Muscle of leg (tissue), 11 donors: ENCODE results near the gene AADACL2. TPM values are rescaled to one million over a fixed set of nuclear protein-coding genes. Genes with fewer than 3 reads are reported as not detected.
"Not testable (repeated sequence)": the region's sequence is repeated elsewhere in the genome, so short reads cannot be mapped to it uniquely, and the experiment has no call there.

Experiments used
- DNase-seq: peaks from one replicate; pipeline ENCODE4 v3.0.0; 2013
- H3K27ac ChIP-seq: one replicate; pipeline ENCODE4 v1.5.1; 2013; ENCODE audit warnings: mild to moderate bottlenecking, low read length, control low read depth
- H3K27me3 ChIP-seq: one replicate; pipeline ENCODE4 v1.6.1; 2013; ENCODE audit warnings: low read length; ENCODE audit not compliant: control insufficient read depth, insufficient read depth
- H3K36me3 ChIP-seq: one replicate; pipeline ENCODE4 v1.6.1; 2013; ENCODE audit warnings: low read length; ENCODE audit not compliant: control insufficient read depth, insufficient read depth
- H3K4me1 ChIP-seq: one replicate; pipeline ENCODE4 v1.6.1; 2013; ENCODE audit warnings: low read length; ENCODE audit not compliant: control insufficient read depth, insufficient read depth
- H3K4me3 ChIP-seq: one replicate; pipeline ENCODE4 v1.5.1; 2013; ENCODE audit warnings: low read length, control low read depth
- H3K9me3 ChIP-seq: replicated peaks from 2 replicates; pipeline ENCODE4 v1.6.1; 2013; ENCODE audit warnings: low read depth, low read length; ENCODE audit not compliant: control insufficient read depth
- WGBS: methylation state at CpG from one replicate; pipeline ENCODE4 v1.1.5; 2013; ENCODE audit warnings: missing lambda C conversion rate; ENCODE audit not compliant: insufficient coverage; 5-methylcytosine and 5-hydroxymethylcytosine counted together
- polyA plus RNA-seq, 8 donors: library from polyadenylated mRNA; unstranded; fragments of 120-200 nt; gene quantifications; one replicate each; pipeline versions ENCODE4 v1.2.1 to v1.2.3, GENCODE V29; 2013; ENCODE audit warnings: inconsistent platforms in 1 of 8, low replicate concordance in 1 of 8; ENCODE audit not compliant: insufficient read length in 8 of 8, insufficient read depth in 1 of 8
- total RNA-seq: library from RNA; stranded (reverse); fragments of 120-200 nt; gene quantifications from one replicate; pipeline ENCODE4 v1.2.4, GENCODE V29; 2013

AADACL2 gene
- total and polyA plus RNA-seq, 9 donors, result 0.30 to 2.5 TPM; not detected in 7

DNA sequence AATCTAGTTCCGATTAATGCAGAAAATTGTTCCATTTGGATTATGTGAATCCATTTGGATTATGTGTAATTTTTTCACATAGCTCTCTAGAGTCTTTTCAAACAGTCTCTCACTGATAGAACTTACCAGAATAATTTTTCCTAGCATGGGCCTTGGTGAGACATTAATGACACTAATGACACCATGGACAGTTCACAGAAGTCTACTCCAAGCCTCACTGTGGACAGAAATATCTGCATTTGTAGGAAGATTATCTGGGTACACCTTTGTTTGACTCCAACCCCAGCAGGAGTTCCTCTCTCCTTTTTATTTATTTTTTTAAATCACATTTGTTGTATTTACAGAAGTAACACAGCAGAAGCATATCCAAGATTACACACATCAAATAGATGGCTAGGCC is 27.9 kb downstream of the AADACL2 start:
- no peaks in the 10 kb centered on the region for H3K4me1 ChIP-seq
- DNase-seq, result no peak
- H3K4me3 ChIP-seq, result no peak overlapping the region
- no peaks in the 10 kb centered on the region for H3K36me3 ChIP-seq
- no peaks in the 10 kb centered on the region for H3K27me3 ChIP-seq
- no peaks in the 10 kb centered on the region for H3K9me3 ChIP-seq
- H3K27ac ChIP-seq, result no peak overlapping the region
- WGBS, result no CpG with 5 or more reads among the region's 1 CpG

- H3K9me3 ChIP-seq, H3K4me3 ChIP-seq, H3K27me3 ChIP-seq, H3K4me1 ChIP-seq, H3K36me3 ChIP-seq, H3K27ac ChIP-seq, DNase-seq: not testable (repeated sequence)
- no CpG with 5 or more reads among the region's 1 CpG for WGBS
Measured at GRCh38 chr3:151764699-151765098, 31.0 kb downstream of the AADACL2 start.

GRCh38 chr3:151765685-151766084 is 32.0 kb downstream of the AADACL2 start:
- Histone ChIP-seq H3K4me3 (no peak overlapping the region), H3K27ac (no peak overlapping the region), H3K4me1 (peaks cover 5% of the 10 kb centered on the region), H3K27me3 (no peaks in the 10 kb centered on the region), H3K36me3 (no peaks in the 10 kb centered on the region), H3K9me3 (no peaks in the 10 kb centered on the region)
- DNase-seq, result no peak

DNA sequence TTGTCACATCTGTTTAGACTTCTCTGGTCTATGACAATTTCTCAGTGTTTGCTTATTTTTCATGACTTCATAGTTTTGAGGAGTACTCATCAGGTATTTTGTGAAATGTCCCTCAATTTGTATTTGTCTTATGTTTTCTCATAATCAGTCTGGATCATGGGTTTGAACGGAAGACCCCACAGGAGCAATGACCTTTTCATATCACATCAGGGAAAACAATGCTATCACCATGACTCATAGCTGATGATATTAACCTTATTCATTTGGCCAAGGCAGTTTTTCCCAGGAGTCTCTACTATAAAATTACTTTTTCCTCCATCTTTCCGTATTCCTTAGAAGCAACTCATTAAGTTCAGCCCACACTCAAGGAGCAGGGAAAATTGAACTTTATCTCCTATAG is 32.7 kb downstream of the AADACL2 start:
- Histone ChIP-seq H3K27ac (no peak overlapping the region), H3K9me3 (no peaks in the 10 kb centered on the region), H3K36me3 (no peaks in the 10 kb centered on the region), H3K4me1 (peaks cover 9% of the 10 kb centered on the region), H3K27me3 (no peaks in the 10 kb centered on the region), H3K4me3 (no peak overlapping the region)
- DNase-seq, result peak; percentile 22
- 33% methylated on average over 1 of the region's 2 CpGs for WGBS

- DNase-seq, result peak; percentile 23
- H3K4me3 ChIP-seq, result no peak overlapping the region
- peak overlapping the region; percentile 17 for H3K27ac ChIP-seq
- no CpG with 5 or more reads among the region's 1 CpG for WGBS
- H3K36me3 ChIP-seq, result no peaks in the 10 kb centered on the region
- peaks cover 13% of the 10 kb centered on the region for H3K4me1 ChIP-seq
- no peaks in the 10 kb centered on the region for H3K27me3 ChIP-seq
- no peaks in the 10 kb centered on the region for H3K9me3 ChIP-seq
Measured at GRCh38 chr3:151768393-151768930, 34.7 kb downstream of the AADACL2 start.

GRCh38 chr3:151769175-151769574 is 35.4 kb downstream of the AADACL2 start:
- H3K27me3 ChIP-seq, result no peaks in the 10 kb centered on the region
- WGBS, result 78% methylated on average over 1 of the region's 2 CpGs
- no peak overlapping the region for H3K4me3 ChIP-seq
- no peaks in the 10 kb centered on the region for H3K36me3 ChIP-seq
- H3K9me3 ChIP-seq, result no peaks in the 10 kb centered on the region
- peak; percentile 13 for DNase-seq
- peak overlapping the region; percentile 85 for H3K27ac ChIP-seq
- peaks cover 13% of the 10 kb centered on the region for H3K4me1 ChIP-seq

- Histone ChIP-seq H3K4me1 (peaks cover 13% of the 10 kb centered on the region), H3K36me3 (no peaks in the 10 kb centered on the region), H3K9me3 (no peaks in the 10 kb centered on the region), H3K4me3 (no peak overlapping the region), H3K27ac (peak overlapping the region; percentile 85), H3K27me3 (no peaks in the 10 kb centered on the region)
- DNase-seq, result peak; percentile 81
- 11% methylated on average over 4 of the region's 4 CpGs for WGBS
Measured at GRCh38 chr3:151770956-151771355, 37.2 kb downstream of the AADACL2 start.

DNA sequence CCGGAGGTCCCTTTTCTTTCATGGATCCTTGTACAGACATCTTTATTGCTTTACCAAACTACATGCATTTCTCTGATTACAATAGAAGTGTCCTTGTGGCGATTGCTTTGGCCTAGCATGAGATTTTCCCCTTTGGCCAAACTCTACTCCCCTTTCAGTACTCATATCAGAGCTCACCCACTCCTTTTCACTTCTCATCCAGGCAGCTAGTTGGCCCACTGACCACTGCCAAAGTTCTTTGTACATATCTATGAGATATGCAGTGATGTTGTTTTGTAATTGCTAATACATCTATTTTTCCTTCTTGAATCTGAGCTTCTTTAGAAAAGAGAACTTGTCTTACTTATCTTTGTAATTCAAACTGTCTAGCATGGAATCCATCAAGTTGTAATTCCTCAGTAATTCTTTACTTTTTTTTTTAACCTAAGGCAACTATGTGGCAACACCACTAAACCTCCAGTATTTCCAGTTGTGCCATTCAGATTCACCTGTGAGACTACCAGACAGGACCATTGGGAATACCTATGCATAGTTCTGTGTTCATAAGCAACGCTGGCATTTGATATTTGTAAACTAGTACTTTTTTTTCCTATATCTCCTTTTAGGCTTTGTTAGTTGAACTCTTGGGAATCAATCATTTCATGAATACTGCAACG is 39.2 kb downstream of the AADACL2 start:
- Histone ChIP-seq H3K9me3 (no peaks in the 10 kb centered on the region), H3K27ac (no peak overlapping the region), H3K4me1 (peaks cover 13% of the 10 kb centered on the region), H3K27me3 (no peaks in the 10 kb centered on the region), H3K36me3 (no peaks in the 10 kb centered on the region), H3K4me3 (no peak overlapping the region)
- no peak for DNase-seq
- 70% methylated on average over 1 of the region's 4 CpGs for WGBS

GRCh38 chr3:151774235-151774634 is 40.5 kb downstream of the AADACL2 start:
- Histone ChIP-seq H3K4me1 (peaks cover 13% of the 10 kb centered on the region), H3K27me3 (no peaks in the 10 kb centered on the region), H3K27ac (no peak overlapping the region), H3K9me3 (no peaks in the 10 kb centered on the region), H3K4me3 (no peak overlapping the region), H3K36me3 (no peaks in the 10 kb centered on the region)
- 91% methylated on average over 1 of the region's 1 CpG for WGBS
- DNase-seq, result no peak

- no peak for DNase-seq
- H3K4me1 ChIP-seq, result peaks cover 8% of the 10 kb centered on the region
- no peaks in the 10 kb centered on the region for H3K36me3 ChIP-seq
- H3K27me3 ChIP-seq, result no peaks in the 10 kb centered on the region
- no peak overlapping the region for H3K27ac ChIP-seq
- no peak overlapping the region for H3K4me3 ChIP-seq
- H3K9me3 ChIP-seq, result no peaks in the 10 kb centered on the region
Measured at GRCh38 chr3:151774910-151775309, 41.2 kb downstream of the AADACL2 start.
